SH-SY5Y (cell line): ENCODE data around the gene RPUSD4.

Source experiments
- GATA2 ChIP-seq: IDR thresholded peaks from 2 replicates; pipeline ENCODE4 v1.6.1; 2011; ENCODE audit warnings: mild to moderate bottlenecking, low read depth, low read length
- GATA3 ChIP-seq: IDR thresholded peaks from 2 replicates; pipeline ENCODE4 v1.6.1; 2011; ENCODE audit warnings: low read depth, mild to moderate bottlenecking, low read length, moderate library complexity

DNA sequence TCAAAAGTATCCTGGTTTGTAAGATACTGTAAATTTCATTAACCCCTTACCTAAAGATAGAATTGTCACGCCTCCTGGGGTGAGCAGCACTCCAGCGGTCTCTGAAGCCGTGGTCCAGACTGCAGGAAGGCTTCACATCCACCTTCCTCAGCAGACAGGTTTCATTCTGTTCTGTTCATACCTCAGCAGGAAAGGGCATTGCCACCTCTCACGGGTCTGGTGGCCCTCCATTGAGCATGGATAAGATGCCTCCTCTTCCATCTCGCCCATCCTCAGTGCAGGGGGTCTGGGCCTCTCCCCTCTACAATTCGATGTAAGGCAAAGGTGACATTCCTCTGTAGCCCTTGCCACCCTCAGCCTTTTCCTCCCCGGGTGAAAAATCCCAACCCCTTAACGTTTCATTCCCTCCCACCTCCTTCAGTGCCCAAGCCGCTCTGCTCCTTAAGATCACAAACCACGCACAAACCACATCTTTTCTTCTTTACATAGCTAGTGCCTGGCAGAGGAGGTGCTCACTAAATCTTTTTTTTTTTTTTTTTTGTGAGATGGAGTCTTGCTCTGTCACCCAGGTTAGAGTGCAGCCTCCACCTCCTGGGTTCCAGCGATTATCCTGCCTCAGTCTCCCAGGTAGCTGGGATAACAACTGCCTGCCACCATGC lies 28.5 kb downstream of the RPUSD4 start:
- TF ChIP-seq GATA3 (no peak), GATA2 (no peak)
